Stimulated activated memory B cell treated with anti-CD40 and anti-IgM and Interleukin-4, amounts not matched to agents 10 μg/mL and 1 μg/mL and 100 μg/mL, for 72 hours (primary cell): ENCODE results near the gene NIN.

ENCODE experiments used
- ATAC-seq: fragments of 150-1000 bp; cut with Tn5 transposase; 2 replicates; pipeline ENCODE4 v1.10.0; 2021
- H3K27ac Mint-ChIP-seq: one replicate; pipeline ENCODE4 v1.8.0; 2022; ENCODE audit warnings: mild to moderate bottlenecking, mixed read lengths
- H3K27me3 Mint-ChIP-seq: one replicate; pipeline ENCODE4 v1.8.0; 2022; ENCODE audit warnings: mixed read lengths
- H3K36me3 Mint-ChIP-seq: one replicate; pipeline ENCODE4 v1.8.0; 2022; ENCODE audit warnings: mixed read lengths
- H3K4me1 Mint-ChIP-seq: one replicate; pipeline ENCODE4 v1.8.0; 2022; ENCODE audit warnings: mixed read lengths
- H3K4me3 Mint-ChIP-seq: one replicate; pipeline ENCODE4 v1.8.0; 2022; ENCODE audit warnings: mild to moderate bottlenecking, moderate library complexity, mixed read lengths
- H3K9me3 Mint-ChIP-seq: one replicate; pipeline ENCODE4 v1.8.0; 2022; ENCODE audit warnings: mixed read lengths

NIN gene, protein sequence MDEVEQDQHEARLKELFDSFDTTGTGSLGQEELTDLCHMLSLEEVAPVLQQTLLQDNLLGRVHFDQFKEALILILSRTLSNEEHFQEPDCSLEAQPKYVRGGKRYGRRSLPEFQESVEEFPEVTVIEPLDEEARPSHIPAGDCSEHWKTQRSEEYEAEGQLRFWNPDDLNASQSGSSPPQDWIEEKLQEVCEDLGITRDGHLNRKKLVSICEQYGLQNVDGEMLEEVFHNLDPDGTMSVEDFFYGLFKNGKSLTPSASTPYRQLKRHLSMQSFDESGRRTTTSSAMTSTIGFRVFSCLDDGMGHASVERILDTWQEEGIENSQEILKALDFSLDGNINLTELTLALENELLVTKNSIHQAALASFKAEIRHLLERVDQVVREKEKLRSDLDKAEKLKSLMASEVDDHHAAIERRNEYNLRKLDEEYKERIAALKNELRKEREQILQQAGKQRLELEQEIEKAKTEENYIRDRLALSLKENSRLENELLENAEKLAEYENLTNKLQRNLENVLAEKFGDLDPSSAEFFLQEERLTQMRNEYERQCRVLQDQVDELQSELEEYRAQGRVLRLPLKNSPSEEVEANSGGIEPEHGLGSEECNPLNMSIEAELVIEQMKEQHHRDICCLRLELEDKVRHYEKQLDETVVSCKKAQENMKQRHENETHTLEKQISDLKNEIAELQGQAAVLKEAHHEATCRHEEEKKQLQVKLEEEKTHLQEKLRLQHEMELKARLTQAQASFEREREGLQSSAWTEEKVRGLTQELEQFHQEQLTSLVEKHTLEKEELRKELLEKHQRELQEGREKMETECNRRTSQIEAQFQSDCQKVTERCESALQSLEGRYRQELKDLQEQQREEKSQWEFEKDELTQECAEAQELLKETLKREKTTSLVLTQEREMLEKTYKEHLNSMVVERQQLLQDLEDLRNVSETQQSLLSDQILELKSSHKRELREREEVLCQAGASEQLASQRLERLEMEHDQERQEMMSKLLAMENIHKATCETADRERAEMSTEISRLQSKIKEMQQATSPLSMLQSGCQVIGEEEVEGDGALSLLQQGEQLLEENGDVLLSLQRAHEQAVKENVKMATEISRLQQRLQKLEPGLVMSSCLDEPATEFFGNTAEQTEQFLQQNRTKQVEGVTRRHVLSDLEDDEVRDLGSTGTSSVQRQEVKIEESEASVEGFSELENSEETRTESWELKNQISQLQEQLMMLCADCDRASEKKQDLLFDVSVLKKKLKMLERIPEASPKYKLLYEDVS (N-terminal part only)

DNA sequence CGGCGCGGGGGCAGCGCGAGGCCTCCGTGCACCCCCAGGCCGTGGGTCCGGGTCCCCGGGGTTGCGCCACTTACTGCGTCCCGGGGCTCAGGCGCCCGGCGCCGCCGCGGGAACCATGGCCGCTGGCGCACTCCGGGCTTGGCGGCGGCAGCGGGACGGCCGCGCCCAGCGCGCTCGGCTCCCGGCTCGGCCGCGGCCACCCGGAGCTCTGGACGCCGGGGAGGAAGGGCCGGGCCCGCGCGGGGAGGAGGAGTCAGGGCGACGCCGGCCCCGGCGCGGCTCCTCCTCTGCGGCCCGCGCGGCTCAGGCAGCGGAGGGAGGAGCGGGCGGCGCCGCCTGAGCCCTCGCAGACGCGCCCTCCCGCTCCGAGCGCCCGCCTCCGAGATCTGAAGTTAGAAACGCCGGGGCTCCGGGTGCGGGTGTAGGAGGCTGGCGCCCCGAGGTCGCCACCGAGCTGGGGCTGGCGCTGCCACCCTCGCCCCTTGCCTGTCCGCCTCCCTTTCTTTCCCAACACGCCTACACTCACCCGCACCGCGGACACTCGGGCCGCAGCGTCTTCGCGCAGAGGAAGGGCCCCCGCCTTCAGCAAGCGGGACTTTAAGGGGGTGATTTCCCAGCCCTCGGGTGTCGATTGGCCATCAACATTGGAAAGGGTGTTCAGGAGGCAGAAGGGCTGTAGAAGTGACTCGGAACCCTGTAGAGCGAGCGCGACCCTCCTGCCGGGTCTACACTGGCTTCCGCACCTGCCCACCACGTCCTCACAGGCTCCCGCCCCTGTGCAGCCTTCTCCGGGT is at the start of gene NIN:
TSS of gene NIN (minus strand) at position 231 of the 794 bp plus-strand sequence. CDS start 9,106 bp downstream, outside the sequence.
- Mint-ChIP-seq H3K4me3 (peak within 1 kb of the TSS; percentile 99), H3K36me3 (peaks cover 26% of the 10 kb centered on the region), H3K9me3 (no peaks in the 10 kb centered on the region), H3K27ac (peak within 1 kb of the TSS; percentile 96), H3K4me1 (peaks cover 71% of the 10 kb centered on the region), H3K27me3 (no peaks in the 10 kb centered on the region)
- peak; percentile 94 for ATAC-seq

DNA sequence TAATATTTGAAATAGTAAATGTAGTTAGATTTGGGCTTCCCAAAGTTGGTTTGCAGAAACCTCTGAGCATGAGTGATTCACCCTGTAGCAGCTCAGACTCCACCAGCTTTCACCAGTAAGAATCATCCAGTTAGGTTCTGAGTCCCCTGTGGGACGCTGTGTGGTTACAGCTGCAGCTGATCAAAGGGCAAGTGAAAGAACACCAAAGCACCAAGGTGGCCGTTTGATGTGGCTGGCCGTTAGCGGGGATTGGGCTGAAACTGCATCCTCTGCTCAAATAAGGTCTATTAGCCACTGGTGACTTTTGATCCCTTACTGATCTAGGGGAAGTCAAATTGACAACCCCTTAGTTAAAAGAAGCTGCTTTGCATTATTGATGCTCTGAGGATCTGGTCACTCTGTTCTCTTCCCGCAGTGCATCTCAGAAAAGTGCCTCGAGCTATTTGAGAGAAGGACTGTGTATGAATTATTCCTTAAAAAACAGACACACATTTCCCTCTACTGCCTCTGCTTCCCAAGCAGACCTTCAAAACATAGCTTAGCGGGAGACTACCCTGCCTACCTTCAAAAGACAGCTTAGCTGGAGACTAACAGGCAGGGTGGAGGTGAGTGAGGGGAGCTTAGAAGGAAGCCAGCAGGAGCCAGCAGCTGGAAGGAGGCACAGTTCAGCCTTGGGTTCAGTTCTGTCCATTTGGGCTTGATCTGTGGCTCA is 44.6 kb upstream of the NIN start:
- Mint-ChIP-seq H3K4me1 (peaks cover 40% of the 10 kb centered on the region), H3K9me3 (no peaks in the 10 kb centered on the region), H3K27ac (peak overlapping the region; percentile 40), H3K36me3 (no peaks in the 10 kb centered on the region), H3K27me3 (peaks cover 49% of the 10 kb centered on the region), H3K4me3 (no peak overlapping the region)
- peak; percentile 98 for ATAC-seq

- Mint-ChIP-seq H3K4me3 (no peak overlapping the region), H3K36me3 (no peaks in the 10 kb centered on the region), H3K9me3 (no peaks in the 10 kb centered on the region), H3K27me3 (peaks cover 49% of the 10 kb centered on the region), H3K27ac (peak overlapping the region; percentile 40), H3K4me1 (peaks cover 47% of the 10 kb centered on the region)
- no peak for ATAC-seq
Observed at GRCh38 chr14:50874757-50875156, 43.8 kb upstream of the NIN start.

GRCh38 chr14:50871914-50872732 is 41.2 kb upstream of the NIN start, which contains the start of gene ABHD12B:
Gene ABHD12B (plus strand): TSS chr14:50872053. CDS start chr14:50872175, 122 bp downstream.
- Mint-ChIP-seq H3K36me3 (no peaks in the 10 kb centered on the region), H3K9me3 (no peaks in the 10 kb centered on the region), H3K4me3 (peak within 1 kb of the TSS; percentile 4), H3K27me3 (peaks cover 67% of the 10 kb centered on the region), H3K27ac (no peak within 1 kb of the TSS), H3K4me1 (peaks cover 47% of the 10 kb centered on the region)
- no peak for ATAC-seq

- no peaks in the 10 kb centered on the region for H3K36me3 Mint-ChIP-seq
- no peaks in the 10 kb centered on the region for H3K9me3 Mint-ChIP-seq
- H3K4me1 Mint-ChIP-seq = peaks cover 45% of the 10 kb centered on the region
- H3K27me3 Mint-ChIP-seq = peaks cover 69% of the 10 kb centered on the region
- ATAC-seq = no peak
- H3K4me3 Mint-ChIP-seq = no peak overlapping the region
- no peak overlapping the region for H3K27ac Mint-ChIP-seq
Observed at GRCh38 chr14:50871228-50871627, 40.3 kb upstream of the NIN start.

DNA sequence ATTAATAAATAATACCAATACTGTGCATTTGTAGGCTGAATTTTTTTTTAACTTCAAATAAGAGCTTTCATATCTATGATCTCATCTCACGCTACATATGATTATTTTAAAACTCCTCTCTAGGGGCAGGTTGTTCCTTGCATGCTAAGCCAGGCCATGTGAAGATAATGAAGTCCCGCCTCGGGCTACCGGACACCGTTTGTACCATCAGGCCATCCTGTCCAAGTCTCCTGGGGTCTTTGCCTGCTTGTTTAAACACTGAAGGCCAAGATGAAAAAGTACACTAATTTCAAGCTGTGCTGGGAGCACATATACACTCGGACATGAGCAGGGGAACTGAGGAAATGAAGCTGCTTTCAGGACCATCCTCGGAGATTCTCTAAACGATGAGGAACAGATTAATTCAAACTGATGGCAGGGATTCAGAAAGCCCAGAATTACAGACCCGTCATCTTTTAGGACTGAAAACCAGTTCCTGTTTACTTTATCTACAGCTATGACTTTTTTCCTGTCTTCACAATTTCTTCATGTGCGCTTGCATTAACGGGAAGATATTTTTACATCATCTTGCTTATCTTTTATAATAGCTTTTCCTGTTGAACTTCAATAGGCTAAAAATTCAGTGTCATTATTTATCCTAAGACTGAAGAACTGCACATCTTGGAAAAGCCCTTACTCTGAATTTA is 34.6 kb upstream of the NIN start:
- peaks cover 6% of the 10 kb centered on the region for H3K4me1 Mint-ChIP-seq
- peaks cover 41% of the 10 kb centered on the region for H3K27me3 Mint-ChIP-seq
- H3K27ac Mint-ChIP-seq = no peak overlapping the region
- H3K9me3 Mint-ChIP-seq = no peaks in the 10 kb centered on the region
- no peak overlapping the region for H3K4me3 Mint-ChIP-seq
- no peaks in the 10 kb centered on the region for H3K36me3 Mint-ChIP-seq
- ATAC-seq = no peak

- Mint-ChIP-seq H3K9me3 (no peaks in the 10 kb centered on the region), H3K4me3 (no peak overlapping the region), H3K36me3 (no peaks in the 10 kb centered on the region), H3K27ac (no peak overlapping the region), H3K4me1 (peaks cover 5% of the 10 kb centered on the region), H3K27me3 (peaks cover 35% of the 10 kb centered on the region)
- no peak for ATAC-seq
Observed at GRCh38 chr14:50864946-50865345, 34.0 kb upstream of the NIN start.

DNA sequence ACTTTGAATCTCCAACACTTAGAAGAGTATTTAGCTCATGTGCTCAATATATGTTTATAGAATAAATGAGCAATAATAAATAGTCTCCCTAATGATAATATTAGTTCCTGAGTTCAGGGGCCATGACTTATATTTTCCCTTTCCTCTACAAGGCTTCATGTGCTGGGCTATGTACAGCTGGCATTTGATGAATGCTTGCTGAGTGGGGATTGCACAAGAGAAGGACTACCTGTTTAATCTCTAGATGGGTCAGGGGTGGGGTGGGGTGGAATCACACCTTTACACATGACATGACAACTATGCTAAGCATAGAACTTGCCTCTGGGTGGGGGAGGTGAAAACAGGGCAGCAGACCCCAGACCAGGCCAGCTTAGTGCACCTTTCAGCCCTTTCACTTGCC is 33.3 kb upstream of the NIN start:
- ATAC-seq = no peak
- Mint-ChIP-seq H3K27ac (no peak overlapping the region), H3K36me3 (no peaks in the 10 kb centered on the region)

DNA sequence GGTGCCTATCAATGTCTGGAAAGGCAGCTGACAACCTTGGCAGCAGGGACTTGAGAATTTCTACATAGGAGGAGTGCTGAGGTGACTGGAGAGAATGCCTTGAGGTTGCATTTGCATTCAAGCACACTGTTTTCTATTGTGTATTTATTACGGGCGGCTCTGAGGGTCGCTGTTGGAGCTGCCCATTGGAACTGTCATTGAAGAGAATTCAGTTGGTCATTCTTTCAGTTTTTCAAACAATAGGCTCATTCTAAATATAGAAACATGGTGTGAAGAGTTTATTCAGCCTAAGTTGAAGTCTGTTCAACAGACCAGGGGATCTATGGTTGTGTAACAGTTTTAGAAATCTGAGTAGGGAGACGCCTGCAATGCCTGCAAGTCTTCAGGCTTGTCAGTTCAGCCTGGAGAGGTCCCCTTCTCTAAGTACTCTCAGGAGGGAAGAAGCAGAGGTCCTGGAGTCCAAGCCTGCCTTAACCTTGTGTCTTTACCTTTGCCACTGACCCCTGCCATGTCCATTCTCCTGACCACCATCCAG is 31.1 kb upstream of the NIN start:
- ATAC-seq = no peak
- Mint-ChIP-seq H3K4me1 (peaks cover 11% of the 10 kb centered on the region), H3K36me3 (no peaks in the 10 kb centered on the region), H3K27ac (no peak overlapping the region), H3K27me3 (peaks cover 7% of the 10 kb centered on the region), H3K9me3 (no peaks in the 10 kb centered on the region), H3K4me3 (no peak overlapping the region)

More for the DNA sequence above, 33.3 kb upstream of the NIN start:
- Mint-ChIP-seq H3K9me3 (no peaks in the 10 kb centered on the region), H3K27me3 (peaks cover 28% of the 10 kb centered on the region), H3K4me3 (no peak overlapping the region), H3K4me1 (peaks cover 9% of the 10 kb centered on the region)

DNA sequence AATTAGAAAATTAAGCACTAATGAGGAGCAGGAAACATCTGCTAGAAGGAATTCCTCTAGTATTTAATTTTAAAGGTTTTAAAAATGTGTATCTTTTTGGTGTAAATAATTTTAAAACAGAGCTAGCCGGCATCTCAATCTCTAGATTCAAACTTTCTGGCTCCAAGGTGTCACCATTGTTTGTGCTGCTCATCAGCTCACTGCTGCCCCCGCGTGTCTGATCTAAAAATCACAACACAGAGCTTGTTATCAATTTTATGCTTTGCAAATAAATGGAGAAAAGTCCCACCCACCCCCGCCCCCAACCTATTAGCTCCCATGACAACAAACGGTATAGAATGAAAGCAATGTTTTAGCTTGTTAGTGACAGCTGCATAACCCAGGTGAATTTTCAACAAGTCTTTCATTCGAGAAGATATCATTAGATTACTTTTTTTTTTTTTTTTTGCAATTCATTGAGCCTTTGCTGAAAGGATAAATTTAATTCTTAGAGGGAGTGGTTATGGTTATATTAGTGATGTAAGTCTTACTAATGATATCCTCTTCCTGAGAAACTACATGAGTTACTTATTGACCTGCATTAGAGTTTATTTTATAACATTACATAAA is 29.6 kb upstream of the NIN start:
- Mint-ChIP-seq H3K36me3 (no peaks in the 10 kb centered on the region), H3K27ac (peak overlapping the region; percentile 80), H3K27me3 (no peaks in the 10 kb centered on the region), H3K9me3 (no peaks in the 10 kb centered on the region), H3K4me1 (peaks cover 11% of the 10 kb centered on the region), H3K4me3 (peak overlapping the region; percentile 84)
- peak; percentile 78 for ATAC-seq

DNA sequence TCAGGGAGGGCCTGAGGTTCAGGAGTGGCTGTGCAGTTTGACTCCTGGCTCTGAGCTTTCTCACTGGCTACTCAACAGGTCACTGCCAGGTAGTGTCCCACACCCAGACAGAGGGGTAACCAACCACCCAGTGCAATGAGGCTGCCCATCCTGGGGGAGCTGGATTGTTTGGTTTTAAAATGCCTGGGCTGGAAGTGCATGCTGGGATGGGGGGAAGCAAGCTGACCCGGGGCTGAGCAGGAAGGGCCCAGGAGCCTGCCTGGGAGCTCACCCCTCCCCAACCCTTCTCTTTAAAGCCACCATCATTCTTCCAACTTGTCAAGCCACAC is 28.3 kb upstream of the NIN start:
- Mint-ChIP-seq H3K36me3 (no peaks in the 10 kb centered on the region), H3K4me1 (peaks cover 16% of the 10 kb centered on the region), H3K4me3 (peak overlapping the region; percentile 84), H3K27me3 (no peaks in the 10 kb centered on the region), H3K27ac (peak overlapping the region; percentile 80), H3K9me3 (no peaks in the 10 kb centered on the region)
- no peak for ATAC-seq

- H3K9me3 Mint-ChIP-seq = no peaks in the 10 kb centered on the region
- H3K4me1 Mint-ChIP-seq = peaks cover 16% of the 10 kb centered on the region
- no peaks in the 10 kb centered on the region for H3K27me3 Mint-ChIP-seq
- H3K27ac Mint-ChIP-seq = no peak overlapping the region
- H3K4me3 Mint-ChIP-seq = no peak overlapping the region
- no peak for ATAC-seq
- no peaks in the 10 kb centered on the region for H3K36me3 Mint-ChIP-seq
Observed at GRCh38 chr14:50856660-50857059, 25.7 kb upstream of the NIN start.
